ENCODE results near the gene PDXK.

PDXK gene

DNA sequence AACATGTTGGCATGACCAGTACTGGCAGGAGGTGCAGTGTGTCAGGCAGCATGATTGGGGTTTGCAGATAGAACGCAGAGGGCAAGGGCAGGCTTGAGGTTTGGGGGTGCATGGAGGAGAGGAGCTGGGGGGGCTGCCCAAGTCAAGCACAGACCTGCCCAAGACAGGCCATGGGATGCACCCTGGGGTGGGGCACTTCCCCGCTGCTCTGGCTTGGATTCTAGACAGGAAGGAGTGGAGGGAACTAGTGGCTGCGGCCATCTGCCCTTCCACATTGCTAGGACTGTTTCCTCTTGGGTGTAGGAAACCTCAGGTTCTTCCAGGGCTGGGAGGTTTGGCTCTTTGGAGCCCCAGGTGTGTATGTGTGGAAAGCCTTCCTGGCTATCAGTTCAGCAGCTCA lies 3.0 kb downstream of the PDXK start:
- in situ Hi-C loops (cut with MboI; ENCODE audit: low sequenced_read_pairs) = no loop called here

DNA sequence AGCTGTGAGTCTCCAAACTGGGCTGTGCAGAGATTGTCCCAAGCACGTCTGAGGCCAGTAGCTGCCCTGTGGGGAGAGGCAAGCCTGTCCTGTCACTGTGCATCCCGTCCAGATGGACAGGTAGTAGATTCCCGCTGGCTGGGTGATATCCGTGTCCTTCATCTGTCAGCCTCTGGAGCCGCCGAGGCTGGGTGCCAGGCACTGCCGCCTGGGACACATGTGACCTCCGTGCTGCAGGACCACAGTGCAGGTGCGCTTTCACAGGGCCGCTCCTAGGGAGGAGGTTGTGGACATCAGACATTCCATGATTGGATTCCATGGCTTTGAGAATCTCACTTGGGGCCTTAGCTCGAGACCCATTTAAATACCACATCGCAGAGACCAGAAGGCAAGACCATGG lies 4.7 kb downstream of the PDXK start:
- in situ Hi-C loops (cut with MboI; ENCODE audit: low sequenced_read_pairs) = no loop called here

DNA sequence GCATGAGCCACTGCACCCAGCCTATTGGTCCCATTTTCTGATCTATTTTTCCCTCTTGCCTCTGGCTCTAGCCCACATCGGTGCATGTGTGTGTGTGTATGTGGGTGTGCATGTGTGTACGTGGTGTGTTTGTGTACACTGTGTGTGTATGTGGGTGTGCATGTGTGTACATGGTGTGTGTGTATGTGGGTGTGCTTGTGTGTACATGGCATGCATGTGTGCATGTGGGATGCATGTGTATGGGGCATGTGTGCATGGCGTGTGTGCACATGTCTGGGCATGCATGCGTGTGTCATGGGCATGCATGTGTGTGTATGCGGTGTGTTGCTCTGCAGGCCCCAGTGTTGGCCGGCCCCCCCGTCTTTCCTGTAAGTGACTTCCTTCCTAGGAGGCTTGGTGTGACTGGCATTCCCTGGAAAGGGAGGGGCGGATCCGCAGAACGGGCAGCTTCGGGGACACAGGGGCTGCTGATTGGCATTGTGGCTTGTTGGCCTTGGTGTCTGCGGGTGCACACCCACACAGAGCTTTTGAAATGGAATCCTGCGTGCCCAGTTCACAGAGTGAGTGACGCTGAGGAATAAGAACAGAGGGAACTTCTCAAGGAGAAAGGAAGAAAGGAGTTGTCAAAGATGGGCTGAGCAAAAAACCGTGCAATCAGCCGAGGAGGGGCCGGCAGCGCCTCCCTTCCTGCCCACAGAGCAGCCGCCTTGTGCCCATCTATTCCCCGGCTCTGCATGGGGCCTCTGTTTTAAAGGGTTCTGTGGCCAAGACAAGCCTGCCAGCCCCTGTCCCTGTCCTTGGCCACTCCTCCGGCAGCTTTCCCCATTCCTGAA lies 8.0 kb downstream of the PDXK start:
- in situ Hi-C loops (cut with MboI; ENCODE audit: low sequenced_read_pairs) = no loop called here

DNA sequence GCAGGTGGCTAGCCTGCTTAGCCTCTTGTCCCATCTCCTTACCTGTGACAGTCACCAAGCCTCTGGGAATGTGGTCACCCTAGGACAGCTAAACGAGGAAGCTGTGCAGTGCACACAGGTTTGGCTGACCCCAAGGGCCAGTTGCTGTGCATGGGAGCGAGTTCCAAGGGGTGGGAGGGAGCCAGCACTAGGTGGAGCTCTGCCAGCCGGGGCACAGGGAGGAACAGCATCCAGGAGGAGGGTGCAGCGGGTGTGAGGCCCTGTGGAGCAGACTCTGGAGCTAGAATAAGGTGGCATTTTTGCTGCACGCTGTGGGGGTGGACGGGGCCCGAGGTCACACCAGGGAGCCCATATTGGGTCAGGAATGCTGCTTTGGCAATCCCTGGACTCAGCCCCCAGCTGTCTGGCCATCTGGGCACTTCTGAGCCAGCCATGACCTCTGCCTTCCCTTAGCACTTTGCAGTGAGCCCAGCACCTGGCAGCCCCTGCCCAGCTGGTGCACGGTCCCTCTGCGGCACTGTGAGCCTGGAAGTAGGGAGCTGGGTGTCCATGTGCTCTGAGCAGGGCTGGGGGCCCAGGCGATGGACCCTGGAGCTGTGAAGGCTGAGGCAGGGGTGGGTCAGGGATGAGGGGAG lies 8.7 kb downstream of the PDXK start:
- in situ Hi-C loops (cut with MboI; ENCODE audit: low sequenced_read_pairs) = no loop called here

DNA sequence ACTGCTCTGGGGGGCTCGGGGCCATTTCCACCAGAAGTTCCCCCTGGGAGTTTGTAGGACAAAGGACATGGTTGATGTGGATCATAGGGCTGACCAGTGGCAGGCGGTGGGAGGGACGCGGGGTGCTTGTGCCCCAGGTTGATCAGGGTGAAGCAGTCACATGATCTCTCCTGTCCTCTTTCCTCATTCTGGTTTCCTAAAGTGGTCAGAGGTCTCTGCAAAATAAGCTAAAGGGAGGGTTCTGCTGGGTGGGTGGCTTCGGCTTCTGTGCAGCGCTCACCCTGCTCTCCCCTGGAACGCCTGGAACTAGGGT lies 9.2 kb downstream of the PDXK start:
- in situ Hi-C loops (cut with MboI; ENCODE audit: low sequenced_read_pairs) = no loop called here

DNA sequence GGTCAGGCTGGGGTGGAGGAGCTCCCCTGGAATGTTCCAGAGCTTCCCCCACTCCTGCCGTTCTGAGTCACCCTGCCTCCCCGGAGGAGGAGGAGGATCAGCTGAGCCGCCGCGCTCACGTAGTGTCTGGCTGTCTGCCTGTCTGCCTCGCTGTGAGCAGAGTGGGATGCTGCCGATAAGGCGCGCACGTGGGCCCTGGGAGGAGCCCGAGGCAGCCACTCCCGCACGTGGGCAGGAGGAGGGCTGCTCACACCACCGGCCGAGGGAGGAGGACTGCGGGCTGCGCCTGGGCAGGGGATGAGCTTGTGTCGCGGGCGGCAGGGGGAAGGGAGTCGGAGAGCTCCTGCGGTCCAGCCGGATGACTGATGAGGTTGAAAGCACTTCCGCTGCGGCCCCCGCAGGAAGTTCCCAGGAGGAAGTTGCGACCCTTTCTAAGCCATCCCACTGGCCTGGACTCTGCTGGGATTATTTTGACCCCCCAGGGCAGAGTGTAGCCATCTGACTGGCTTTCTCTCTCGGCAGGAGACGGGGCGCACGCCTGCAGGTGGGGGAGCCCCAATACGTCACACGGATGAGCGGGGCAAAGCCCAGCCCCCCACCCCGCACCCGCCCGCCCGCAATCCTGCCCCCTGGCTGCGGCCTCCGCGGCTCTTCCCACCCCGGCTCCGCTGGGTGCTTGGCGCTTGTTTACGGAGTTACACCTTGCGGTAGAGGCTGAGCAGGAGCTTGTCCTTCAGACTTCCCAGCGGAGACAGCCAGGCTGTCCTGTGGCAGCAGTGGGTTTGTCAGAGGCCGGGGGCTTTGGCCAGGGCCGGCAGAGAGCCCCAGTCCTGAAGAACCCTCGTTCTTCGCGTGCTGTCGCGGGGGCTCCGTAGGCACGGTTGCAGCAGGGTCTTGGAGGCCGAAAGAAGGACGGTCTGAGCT lies 9.8 kb downstream of the PDXK start:
- in situ Hi-C loops (cut with MboI; ENCODE audit: low sequenced_read_pairs) = no loop called here

DNA sequence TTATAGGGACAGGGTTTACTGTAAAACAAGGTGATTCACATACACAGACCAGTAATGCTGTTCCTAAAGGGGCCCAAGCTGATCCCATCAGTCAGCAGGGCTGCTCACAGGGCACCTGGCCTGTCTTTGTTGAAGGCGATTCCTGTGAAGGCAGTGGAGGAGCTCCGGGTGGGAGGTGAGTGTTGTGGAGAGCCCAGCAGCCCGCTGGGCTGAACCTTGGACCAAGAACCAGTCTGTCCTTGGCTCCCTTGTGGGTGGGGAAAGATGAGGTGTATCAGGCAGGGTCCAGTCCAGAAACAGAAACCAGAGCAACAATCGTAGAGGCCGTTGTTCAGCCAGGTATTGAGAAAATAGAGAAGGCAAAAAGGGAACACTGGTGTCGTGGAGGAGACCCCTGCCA lies 12.5 kb downstream of the PDXK start:
- in situ Hi-C loops (cut with MboI; ENCODE audit: low sequenced_read_pairs) = no loop called here

DNA sequence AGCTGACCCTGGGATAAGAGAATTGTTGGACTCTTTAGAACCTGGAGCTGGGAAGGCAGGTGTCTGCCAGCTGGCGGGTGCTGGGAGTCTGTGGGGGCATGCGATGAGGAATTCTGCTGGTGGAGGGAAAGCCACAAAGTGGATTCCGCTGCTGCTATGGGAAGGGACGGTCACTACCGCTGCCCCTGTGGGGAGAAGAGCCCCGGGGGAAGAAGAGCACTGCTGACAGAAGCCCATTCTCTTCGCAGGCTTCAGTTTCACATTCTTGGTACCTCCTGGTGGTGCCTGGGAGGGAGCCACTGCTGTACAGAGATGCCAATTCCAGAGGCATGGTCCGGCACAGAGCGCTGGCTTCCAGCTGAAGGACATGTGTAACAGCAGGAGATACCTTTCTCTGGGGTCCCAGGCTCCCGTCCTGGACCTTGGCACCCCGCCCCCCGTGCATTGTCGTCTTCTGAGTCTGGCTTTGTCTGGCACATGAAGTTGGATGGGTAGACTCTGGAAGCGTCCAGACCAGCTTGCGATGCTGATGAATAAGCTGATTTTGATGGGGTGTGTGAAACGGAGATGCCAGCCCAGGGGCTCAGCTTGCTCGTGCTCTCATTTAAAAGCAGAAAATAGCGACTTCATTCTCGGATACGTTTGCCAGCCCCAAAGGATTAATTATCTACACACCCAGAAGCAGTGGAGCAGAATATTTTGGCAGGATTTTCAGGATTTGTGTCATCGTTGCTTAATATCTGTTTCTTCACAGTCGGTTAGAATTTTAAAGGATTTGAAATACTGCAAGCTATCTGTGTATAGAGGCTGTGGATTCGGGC lies 13.2 kb downstream of the PDXK start:
- in situ Hi-C loops (cut with MboI; ENCODE audit: low sequenced_read_pairs) = no loop called here

DNA sequence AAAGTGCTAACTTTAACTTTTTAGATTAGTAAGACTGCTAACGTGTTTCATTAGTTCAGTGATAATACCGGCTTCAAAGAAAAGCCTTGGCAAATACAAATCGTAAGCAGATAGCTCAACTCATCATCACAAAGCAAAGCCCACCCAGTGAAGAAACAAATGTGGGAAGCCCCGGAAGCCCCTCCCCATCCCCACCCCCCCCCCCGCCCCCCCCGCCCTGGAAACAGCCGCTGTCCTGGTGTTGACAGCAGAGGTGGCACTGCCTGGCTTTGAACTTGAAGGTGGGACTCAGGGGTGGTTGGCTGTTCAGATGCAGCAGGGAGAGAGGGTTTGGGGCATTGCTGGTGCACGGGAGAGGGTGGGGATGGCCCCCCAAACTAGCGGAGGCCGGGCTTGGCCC lies 14.1 kb downstream of the PDXK start:
- in situ Hi-C loops (cut with MboI; ENCODE audit: low sequenced_read_pairs) = no loop called here

DNA sequence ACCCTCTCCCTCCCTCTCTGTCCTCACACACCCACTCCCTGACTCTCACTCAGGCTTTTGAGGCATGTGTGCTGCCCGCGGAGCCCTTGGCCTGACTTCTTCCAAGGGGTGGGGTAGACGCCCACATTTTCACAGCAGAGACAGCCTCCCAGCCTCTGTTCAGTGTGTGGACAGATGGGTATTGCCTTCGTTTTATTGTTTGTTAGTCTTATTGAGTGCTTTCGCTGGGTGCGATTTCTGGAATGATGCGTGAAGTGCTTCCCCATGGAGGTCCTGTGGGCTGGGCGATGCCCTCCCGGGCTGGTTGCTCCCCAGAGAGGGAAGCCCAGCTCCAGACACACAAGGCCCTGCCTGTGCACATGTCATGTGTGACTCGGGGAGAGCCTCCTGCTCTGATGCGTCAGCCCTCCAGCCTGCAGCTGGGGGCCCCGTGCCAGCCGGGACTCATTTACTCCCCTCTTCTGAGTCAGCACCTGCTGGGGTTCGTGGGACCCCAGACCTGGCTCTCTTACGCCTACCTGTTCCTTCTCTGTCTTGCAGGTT lies 14.7 kb downstream of the PDXK start:
- in situ Hi-C loops (cut with MboI; ENCODE audit: low sequenced_read_pairs) = no loop called here

DNA sequence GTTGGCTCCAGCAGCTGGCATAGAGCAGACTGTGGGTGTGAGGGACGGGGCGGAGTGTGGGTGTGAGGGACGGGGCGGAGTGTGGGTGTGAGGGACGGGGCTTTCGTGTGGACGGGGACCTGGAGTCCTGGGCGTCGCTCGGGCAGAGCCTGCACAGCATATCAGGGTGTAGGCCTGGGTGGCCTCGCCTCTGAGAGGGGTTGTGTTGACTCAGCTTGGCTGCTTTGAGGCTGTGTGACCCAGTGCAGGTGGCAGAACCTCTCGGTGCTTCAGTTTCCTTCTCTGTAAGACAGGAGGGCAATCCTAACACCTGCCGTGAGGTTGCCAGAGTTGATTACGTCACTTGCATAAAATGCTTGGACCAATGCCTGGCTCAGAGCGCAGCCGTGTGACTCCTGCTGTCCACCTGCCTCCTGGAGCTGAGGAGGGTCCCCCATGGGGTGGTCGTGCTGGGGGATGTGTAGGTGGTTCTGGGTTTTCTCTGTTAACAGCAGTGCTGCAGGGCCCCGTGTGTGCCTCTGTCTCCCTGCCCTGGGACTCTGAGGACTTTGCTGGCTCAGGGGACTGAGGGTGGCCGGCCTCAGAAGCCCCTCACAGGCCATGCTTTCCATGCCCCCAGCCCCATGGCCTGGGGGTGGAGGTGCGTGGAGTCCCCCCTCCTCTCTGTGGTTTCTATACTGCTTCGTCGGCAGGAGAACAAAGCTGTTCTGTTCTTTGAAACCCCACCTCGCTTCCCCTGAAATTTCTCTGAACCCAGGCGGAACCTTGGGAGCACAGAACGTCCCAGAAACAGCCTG lies 15.4 kb downstream of the PDXK start:
- in situ Hi-C loops (cut with MboI; ENCODE audit: low sequenced_read_pairs) = no loop called here

DNA sequence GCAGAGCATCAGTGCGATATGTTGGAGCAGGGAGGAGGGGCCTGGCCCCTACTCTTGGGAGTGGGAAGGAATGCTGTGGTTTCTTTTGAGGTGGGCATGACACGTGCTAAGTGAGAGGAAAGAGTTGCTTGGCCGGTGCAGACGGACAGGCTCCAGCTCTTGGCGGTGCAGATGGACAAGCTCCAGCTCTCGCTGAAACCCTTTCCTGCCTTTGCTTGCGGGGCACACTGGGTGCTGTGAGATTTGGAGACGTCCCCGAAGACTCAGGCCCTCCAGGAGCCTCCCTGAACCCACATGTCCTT lies 15.9 kb downstream of the PDXK start:
- in situ Hi-C loops (cut with MboI; ENCODE audit: low sequenced_read_pairs) = no loop called here

DNA sequence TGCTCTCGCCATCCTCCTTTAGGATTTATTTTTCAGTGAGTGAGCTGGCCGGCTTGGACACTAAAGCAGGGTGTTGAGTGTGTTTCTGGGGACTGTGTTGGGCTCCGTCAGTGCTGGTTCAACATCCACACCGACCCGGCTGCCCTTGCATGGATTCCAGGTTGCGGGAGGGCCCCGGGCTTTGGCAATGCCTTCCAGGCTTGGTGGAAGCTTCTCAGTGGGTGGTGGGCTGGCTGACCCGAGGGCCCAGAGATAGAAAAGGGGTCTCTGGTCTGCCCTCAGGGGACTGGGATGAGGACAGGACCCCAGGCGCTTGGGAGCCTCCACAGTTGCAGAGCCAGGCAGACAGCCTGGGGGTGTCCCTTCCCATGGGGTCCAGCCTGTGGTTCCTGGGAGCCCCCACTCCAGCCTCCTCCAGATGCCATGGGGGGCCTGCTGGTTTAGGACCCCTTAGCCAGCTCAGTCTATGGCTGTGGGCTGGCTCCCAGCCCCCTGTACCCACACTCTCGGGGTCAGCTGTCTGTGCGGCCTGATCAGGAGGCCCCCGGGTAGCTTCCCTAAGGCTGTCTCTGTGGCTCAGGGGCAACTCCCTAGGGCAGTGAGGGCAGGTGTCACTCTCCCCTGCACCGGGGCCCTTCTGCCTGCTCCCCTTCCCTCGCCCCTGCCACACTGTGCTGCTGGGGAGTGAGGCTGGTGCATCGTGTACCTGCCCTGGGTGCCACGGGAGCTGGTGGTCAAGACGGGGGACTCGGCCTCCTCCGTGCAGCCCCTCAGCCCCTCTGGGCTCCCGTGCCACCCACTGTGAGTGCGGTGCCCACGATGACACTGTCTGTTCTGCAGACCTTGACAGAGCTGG lies 16.5 kb downstream of the PDXK start:
- in situ Hi-C loops (cut with MboI; ENCODE audit: low sequenced_read_pairs) = no loop called here

DNA sequence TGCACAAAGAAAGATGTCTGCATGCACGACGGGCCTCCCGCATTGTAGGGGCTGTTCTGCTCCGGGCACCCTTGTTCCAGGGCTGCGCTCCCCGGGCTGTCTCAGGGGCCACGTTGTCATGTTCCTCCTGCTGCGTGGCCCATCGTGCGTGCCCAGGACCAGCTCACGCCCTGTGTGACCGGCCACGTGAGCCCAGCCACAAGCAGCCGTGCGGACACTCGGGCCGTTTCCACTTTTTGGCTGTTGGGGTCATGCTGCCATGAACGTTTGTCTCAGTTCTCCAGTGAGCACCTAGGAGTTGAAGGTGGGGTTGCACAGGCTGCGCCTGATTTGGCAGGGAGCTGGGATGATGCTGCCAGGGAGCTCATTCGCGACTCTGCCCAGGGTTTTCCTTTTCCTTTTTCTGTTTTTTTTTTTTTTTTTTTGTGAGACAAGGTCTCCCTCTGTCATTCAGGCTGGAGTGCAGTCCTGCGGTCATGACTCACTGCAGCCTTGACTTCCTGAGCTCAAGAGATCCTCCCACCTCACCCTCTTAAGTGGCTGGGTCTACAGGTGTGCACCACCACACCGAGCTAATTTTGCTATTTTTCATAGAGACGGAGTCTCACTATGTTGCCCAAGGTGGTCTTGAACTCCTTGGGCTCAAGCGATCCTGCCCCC lies 17.4 kb downstream of the PDXK start:
- in situ Hi-C loops (cut with MboI; ENCODE audit: low sequenced_read_pairs) = no loop called here

DNA sequence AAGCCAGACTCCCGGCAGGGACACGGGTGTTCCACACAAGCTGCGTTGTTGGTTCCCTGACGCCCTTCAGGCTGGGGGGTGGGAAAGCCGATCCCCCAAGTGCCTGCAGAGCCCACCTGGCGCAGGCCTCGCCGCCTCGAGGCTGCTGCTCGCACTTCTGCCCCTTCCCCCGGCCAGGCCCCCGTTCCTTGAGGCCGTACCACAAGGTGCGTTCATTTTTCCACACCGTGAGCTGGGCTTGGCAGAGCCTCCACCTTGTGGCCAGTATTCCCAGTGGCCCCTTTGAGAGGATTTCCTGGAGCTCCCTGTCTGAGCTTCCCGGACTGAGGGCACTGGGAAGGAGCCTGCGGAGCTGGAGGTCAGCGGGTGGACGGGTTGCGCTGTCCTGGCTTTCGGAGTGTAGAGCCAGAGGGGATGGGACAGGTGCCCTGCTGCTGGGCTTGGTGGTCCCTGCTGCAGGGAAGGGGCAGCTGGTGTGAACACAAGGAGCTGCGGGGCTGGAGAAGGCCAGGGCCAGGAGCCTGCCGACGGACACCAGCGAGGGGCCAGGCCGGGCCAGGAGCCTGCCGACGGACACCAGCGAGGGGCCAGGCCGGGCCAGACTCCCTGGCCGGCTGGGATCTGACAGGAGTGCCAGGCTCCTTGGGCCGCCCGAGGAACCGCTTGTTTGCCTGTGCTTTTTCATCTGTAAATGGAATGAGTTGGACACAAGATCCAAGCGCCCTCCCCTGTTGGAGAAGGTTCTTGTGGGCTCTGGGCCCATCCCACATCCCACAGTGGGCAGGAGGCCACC lies 18.4 kb downstream of the PDXK start:
- in situ Hi-C loops (cut with MboI; ENCODE audit: low sequenced_read_pairs) = no loop called here

DNA sequence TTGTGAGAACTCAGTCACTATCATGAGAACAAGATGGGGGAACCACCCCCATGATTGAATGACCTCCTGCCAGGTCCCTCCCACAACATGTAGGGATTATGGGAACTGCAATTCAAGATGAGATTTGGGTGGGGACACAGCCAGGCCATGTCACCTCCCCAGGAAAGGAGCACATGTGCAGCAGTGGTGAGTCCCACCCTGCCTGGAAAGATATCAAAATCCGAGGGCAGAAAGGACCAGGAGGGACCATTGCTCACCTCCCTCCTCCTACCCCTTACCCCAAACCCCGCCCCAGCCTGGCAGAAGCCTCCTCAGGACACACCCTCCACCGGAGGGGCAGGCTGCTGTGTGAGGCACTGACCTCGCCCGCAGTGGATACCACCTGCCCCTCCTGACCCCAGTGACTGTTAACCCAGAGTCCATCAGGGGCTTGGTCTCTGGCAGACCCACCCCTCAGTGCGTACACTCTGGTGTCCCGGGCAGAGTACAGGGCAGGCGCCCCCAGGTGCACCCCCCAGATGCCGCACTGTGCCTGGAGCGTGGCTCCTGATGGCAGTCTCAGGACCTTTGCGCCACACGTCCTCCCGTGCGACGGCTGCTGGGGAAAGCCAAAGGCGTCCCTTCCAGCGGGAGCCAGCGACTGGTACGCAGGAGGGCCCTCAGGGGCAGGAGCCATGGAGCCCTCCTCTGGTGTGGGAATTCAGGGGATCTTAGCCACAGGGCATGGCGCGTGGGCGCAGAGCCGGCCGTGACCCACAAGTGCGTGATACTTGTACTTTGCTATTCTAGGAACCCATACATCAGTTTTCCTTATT lies 20.9 kb downstream of the PDXK start:
- in situ Hi-C loops (cut with MboI; ENCODE audit: low sequenced_read_pairs) = no loop called here

Data from HL-60/S4 treated with phorbol 12-myristate 13-acetate at 8.2 ng/mL for 4 days and 3 days (cell line).